ENCODE results near the gene KISS1R. TPM values are rescaled to one million over a fixed set of nuclear protein-coding genes. Genes with fewer than 3 reads are reported as not detected.
A peak's percentile ranks its signal among the peaks of the same experiment; 100 is the strongest.

Gene KISS1R
- polyA plus RNA-seq, 2 donors: 0.01 TPM; not detected in 1

DNA sequence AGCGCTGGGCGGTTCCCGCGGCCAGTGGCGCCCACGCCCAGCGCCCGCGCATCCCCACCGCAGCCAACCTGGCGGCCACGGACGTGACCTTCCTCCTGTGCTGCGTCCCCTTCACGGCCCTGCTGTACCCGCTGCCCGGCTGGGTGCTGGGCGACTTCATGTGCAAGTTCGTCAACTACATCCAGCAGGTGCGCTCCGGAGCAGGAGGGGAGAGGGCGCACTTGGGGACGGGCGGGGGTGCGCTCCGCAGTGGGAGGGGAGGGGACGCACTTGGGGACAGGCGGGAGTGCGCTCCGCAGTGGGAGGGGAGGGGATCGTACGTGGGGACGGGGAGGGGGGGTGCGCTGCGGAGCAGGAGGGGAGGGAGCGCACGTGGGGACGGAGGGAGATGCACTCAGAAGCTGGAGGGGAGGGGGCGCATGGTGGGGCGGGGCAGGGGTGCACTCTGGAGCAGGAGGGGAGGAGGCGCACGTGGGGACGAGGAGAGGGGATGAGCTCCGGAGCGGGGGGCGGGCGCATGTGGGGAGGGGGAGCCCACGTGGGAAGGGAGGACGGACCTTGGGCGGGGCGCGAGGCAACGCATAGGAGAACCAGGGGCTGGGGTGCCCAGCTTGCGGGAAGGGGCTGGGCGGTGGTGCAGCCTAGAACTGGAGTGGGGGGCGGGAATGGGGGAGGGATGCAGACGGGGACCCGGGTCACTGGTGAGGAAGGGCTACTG lies 1.5 kb downstream of the KISS1R start:
- Histone ChIP-seq H3K27me3 (ENCODE audit: control insufficient read depth in 1 of 2, insufficient read depth in 2 of 2, low read length in 2 of 2) (peaks cover 0 to 17% of the 10 kb centered on the region in 2 donors), H3K4me3 (ENCODE audit: low read depth in 1 of 2, low read length in 2 of 2) (no peak overlapping the region), H3K36me3 (ENCODE audit: control insufficient read depth in 2 of 2, insufficient read depth in 2 of 2, low read length in 1 of 2) (no peaks in the 10 kb centered on the region), H3K27ac (ENCODE audit: low read depth in 2 of 2, low read length in 1 of 2) (no peak overlapping the region), H3K9me3 (ENCODE audit: control insufficient read depth in 2 of 2, insufficient read depth in 1 of 2, low read depth in 1 of 2, low read length in 1 of 2) (no peaks in the 10 kb centered on the region), H3K4me1 (ENCODE audit: control insufficient read depth in 2 of 2, insufficient read depth in 2 of 2, low read length in 1 of 2) (peaks cover 12 to 17% of the 10 kb centered on the region in 2 donors)
- 3 to 4% methylated on average over 47 to 58 of the region's 58 CpGs for WGBS, 2 donors

DNA sequence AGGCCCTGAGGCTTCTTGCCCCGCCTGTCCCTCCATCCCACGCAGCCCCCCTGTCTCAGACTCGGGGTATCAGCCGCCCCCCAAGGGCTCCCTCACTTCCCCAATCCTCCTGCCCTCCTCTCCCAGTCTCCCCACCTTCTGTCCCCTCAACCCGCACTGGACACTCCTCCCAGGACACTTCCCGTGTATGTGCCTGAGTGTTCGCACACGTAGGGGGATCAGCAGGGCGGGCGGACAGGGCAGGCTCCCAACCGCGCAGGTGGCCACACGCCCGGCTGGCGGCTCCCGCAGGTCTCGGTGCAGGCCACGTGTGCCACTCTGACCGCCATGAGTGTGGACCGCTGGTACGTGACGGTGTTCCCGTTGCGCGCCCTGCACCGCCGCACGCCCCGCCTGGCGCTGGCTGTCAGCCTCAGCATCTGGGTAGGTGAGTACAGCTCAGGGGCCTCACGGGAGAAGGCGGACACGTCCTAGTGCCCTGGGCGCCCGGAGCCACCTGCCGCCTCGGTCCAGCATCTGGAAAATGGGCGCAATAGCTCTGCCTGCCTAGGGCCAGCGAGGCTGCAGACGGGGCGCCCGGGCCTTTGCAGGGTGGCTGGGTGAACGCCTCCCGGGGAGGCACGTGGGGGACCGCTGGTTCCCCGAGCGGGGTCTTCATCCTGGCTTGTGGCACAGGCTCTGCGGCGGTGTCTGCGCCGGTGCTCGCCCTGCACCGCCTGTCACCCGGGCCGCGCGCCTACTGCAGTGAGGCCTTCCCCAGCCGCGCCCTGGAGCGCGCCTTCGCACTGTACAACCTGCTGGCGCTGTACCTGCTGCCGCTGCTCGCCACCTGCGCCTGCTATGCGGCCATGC lies 2.3 kb downstream of the KISS1R start:
- 2 to 3% methylated on average over 64 to 68 of the region's 68 CpGs for WGBS, 2 donors
- Histone ChIP-seq H3K4me1 (ENCODE audit: control insufficient read depth in 2 of 2, insufficient read depth in 2 of 2, low read length in 1 of 2) (peaks cover 12 to 17% of the 10 kb centered on the region in 2 donors), H3K9me3 (ENCODE audit: control insufficient read depth in 2 of 2, insufficient read depth in 1 of 2, low read depth in 1 of 2, low read length in 1 of 2) (no peaks in the 10 kb centered on the region), H3K36me3 (ENCODE audit: control insufficient read depth in 2 of 2, insufficient read depth in 2 of 2, low read length in 1 of 2) (no peaks in the 10 kb centered on the region), H3K27me3 (ENCODE audit: control insufficient read depth in 1 of 2, insufficient read depth in 2 of 2, low read length in 2 of 2) (peaks cover 0 to 17% of the 10 kb centered on the region in 2 donors), H3K4me3 (ENCODE audit: low read depth in 1 of 2, low read length in 2 of 2) (peak overlapping the region; percentile 10 to 34), H3K27ac (ENCODE audit: low read depth in 2 of 2, low read length in 1 of 2) (no peak overlapping the region)

DNA sequence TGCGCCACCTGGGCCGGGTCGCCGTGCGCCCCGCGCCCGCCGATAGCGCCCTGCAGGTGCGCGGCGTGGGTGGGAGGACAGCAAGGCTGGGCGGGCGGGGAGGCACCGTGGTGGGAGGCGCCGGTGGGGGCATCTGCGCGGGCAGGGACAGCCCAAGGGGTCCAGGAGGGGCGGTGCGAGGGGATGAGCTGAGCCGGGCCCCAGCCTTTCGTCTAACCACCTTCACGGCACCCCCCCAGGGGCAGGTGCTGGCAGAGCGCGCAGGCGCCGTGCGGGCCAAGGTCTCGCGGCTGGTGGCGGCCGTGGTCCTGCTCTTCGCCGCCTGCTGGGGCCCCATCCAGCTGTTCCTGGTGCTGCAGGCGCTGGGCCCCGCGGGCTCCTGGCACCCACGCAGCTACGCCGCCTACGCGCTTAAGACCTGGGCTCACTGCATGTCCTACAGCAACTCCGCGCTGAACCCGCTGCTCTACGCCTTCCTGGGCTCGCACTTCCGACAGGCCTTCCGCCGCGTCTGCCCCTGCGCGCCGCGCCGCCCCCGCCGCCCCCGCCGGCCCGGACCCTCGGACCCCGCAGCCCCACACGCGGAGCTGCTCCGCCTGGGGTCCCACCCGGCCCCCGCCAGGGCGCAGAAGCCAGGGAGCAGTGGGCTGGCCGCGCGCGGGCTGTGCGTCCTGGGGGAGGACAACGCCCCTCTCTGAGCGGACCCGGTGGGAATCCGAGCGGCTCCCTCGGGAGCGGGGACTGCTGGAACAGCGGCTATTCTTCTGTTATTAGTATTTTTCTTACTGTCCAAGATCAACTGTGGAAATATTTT lies 3.1 kb downstream of the KISS1R start:
- no peaks in the 10 kb centered on the region for H3K36me3 ChIP-seq (ENCODE audit: control insufficient read depth in 2 of 2, insufficient read depth in 2 of 2, low read length in 1 of 2)
- peaks cover 0 to 17% of the 10 kb centered on the region in 2 donors for H3K27me3 ChIP-seq (ENCODE audit: control insufficient read depth in 1 of 2, insufficient read depth in 2 of 2, low read length in 2 of 2)
- 1% methylated on average over 70 to 84 of the region's 84 CpGs for WGBS, 2 donors
- no peak overlapping the region for H3K27ac ChIP-seq (ENCODE audit: low read depth in 2 of 2, low read length in 1 of 2)
- no peaks in the 10 kb centered on the region for H3K9me3 ChIP-seq (ENCODE audit: control insufficient read depth in 2 of 2, insufficient read depth in 1 of 2, low read depth in 1 of 2, low read length in 1 of 2)
- H3K4me3 ChIP-seq (ENCODE audit: low read depth in 1 of 2, low read length in 2 of 2): peak overlapping the region; percentile 31 to 34
- peaks cover 15 to 21% of the 10 kb centered on the region in 2 donors for H3K4me1 ChIP-seq (ENCODE audit: control insufficient read depth in 2 of 2, insufficient read depth in 2 of 2, low read length in 1 of 2)

DNA sequence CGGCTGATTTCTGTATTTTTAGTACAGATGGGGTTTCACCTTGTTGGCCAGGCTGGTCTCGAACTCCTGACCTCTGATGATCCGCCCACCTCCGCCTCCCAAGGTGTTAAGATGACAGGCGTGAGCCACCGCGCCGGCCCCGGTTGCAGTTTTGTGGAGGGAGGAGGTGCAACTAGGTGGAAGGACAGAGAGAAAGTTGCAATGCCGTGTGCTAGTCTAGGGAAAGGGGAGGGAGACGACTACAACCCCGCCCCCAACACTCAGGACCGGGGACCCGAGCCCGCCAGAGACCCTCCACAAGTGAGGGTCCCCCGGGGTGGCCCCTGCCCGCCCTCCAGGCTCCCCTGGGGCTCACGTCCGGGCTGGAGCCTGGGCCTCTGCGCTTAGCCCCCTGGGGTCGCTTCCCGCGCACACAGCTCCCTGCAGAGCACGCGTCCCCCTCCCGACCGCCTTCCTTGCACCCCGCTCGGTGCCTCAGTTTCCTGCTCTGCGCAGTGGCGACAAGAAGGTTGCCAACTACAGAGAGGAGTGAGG lies 7.5 kb downstream of the KISS1R start:
- Histone ChIP-seq H3K27ac (ENCODE audit: low read depth in 2 of 2, low read length in 1 of 2) (no peak overlapping the region), H3K4me3 (ENCODE audit: low read depth in 1 of 2, low read length in 2 of 2) (peak overlapping the region; percentile 81 to 83), H3K4me1 (ENCODE audit: control insufficient read depth in 2 of 2, insufficient read depth in 2 of 2, low read length in 1 of 2) (peaks cover 9% of the 10 kb centered on the region in 2 donors)

DNA sequence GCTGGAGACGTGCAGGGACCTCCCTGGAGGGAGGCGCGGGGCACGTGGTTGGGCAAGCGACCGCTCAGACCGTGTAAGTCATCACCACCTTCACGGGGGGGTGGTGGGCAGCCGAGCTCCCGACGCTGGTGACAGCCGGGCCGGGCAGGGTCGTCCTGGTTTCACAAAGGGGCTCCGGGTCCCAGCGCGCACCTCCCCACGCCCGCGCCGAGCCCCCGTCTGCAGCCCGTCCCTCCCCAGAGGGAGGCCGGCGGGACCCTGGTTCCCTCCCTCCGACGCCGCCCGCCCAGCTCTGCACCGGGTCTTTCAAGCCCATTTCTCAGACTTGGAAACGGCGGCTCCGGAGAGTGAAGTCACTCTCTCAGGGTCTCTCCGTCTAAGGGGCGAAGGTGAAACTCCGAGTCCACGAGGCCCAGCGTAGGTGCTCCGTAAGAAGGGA lies 8.0 kb downstream of the KISS1R start:
- no peaks in the 10 kb centered on the region for H3K27me3 ChIP-seq (ENCODE audit: control insufficient read depth in 1 of 2, insufficient read depth in 2 of 2, low read length in 2 of 2)
- H3K4me3 ChIP-seq (ENCODE audit: low read depth in 1 of 2, low read length in 2 of 2): peak overlapping the region; percentile 81 to 83
- H3K36me3 ChIP-seq (ENCODE audit: control insufficient read depth in 2 of 2, insufficient read depth in 2 of 2, low read length in 1 of 2): peaks cover 0 to 4% of the 10 kb centered on the region in 2 donors
- H3K27ac ChIP-seq (ENCODE audit: low read depth in 2 of 2, low read length in 1 of 2): peak overlapping the region; percentile 37 to 79
- peaks cover 7 to 8% of the 10 kb centered on the region in 2 donors for H3K4me1 ChIP-seq (ENCODE audit: control insufficient read depth in 2 of 2, insufficient read depth in 2 of 2, low read length in 1 of 2)
- H3K9me3 ChIP-seq (ENCODE audit: control insufficient read depth in 2 of 2, insufficient read depth in 1 of 2, low read depth in 1 of 2, low read length in 1 of 2): no peaks in the 10 kb centered on the region
- WGBS, 2 donors: 0 to 1% methylated on average over 33 to 39 of the region's 39 CpGs

More for the DNA sequence above, 7.5 kb downstream of the KISS1R start:
- 10 to 22% methylated on average over 19 to 31 of the region's 31 CpGs for WGBS, 2 donors
- H3K9me3 ChIP-seq (ENCODE audit: control insufficient read depth in 2 of 2, insufficient read depth in 1 of 2, low read depth in 1 of 2, low read length in 1 of 2): no peaks in the 10 kb centered on the region
- H3K27me3 ChIP-seq (ENCODE audit: control insufficient read depth in 1 of 2, insufficient read depth in 2 of 2, low read length in 2 of 2): peaks cover 0 to 2% of the 10 kb centered on the region in 2 donors
- peaks cover 0 to 1% of the 10 kb centered on the region in 2 donors for H3K36me3 ChIP-seq (ENCODE audit: control insufficient read depth in 2 of 2, insufficient read depth in 2 of 2, low read length in 1 of 2)

DNA sequence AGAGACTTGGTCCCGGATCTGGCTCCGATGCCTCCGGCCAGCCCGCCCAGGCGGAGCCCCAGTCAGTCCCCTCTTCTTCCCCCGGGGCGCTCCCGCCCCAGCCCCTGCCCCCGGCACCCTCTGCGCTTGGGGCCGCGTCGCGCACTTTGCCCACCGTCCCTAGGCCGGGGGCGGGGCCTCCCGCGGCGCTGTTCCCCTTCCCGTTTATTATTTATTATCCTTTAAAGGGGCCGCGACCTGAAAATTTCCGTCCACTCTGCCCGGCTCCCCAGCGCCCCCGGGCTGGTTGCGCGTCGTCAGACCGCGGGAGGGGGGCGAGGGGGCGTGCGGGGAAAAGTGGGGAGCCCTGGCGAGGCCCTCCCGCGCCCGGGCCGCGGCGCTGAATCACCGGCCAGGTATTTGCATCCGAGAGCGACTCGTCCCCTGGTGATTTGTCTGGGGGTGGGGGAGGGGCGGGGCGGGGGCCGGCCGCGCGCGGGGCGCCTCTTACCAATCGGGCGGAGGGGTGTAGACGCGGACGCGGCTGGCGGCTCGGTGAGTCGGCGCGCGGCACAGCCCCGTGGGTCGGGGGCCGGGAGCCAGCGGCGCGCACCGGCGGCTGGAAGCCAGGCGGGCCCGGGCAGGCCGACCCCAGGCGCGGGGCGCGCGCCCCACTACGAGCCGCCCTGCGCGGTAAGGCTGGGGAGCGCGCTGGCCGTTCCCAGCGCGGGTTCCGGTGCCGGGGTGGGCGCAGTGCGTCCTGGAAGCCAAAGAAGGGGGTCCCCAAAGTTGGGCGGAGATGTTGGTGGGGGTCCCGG lies 8.6 kb downstream of the KISS1R start, which contains the start of gene ARID3A:
TSS of gene ARID3A (plus strand) at position 510 of the 797 bp plus-strand sequence. CDS start 3,494 bp downstream, outside the sequence.
- H3K27ac ChIP-seq (ENCODE audit: low read depth in 2 of 2, low read length in 1 of 2): peak within 1 kb of the TSS; percentile 67 to 79
- no peaks in the 10 kb centered on the region for H3K27me3 ChIP-seq (ENCODE audit: control insufficient read depth in 1 of 2, insufficient read depth in 2 of 2, low read length in 2 of 2)
- peaks cover 3 to 5% of the 10 kb centered on the region in 2 donors for H3K4me1 ChIP-seq (ENCODE audit: control insufficient read depth in 2 of 2, insufficient read depth in 2 of 2, low read length in 1 of 2)
- peaks cover 0 to 4% of the 10 kb centered on the region in 2 donors for H3K36me3 ChIP-seq (ENCODE audit: control insufficient read depth in 2 of 2, insufficient read depth in 2 of 2, low read length in 1 of 2)
- H3K4me3 ChIP-seq (ENCODE audit: low read depth in 1 of 2, low read length in 2 of 2): peak within 1 kb of the TSS; percentile 81 to 83
- no peaks in the 10 kb centered on the region for H3K9me3 ChIP-seq (ENCODE audit: control insufficient read depth in 2 of 2, insufficient read depth in 1 of 2, low read depth in 1 of 2, low read length in 1 of 2)
- 0 to 1% methylated on average over 70 to 97 of the region's 97 CpGs for WGBS, 2 donors

DNA sequence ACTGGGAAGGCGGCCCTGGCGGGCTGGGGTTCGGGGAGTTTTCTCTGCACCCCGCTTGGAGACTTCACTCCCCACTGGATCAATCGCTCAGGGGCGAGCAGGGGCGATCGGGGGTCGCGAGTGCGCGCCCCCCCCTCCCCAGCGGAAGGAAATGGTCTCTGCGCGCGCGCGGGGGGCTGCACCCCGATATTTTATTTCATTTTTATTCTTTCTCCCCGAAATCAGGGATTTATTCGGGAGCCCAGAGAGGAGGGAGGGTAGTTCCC lies 9.1 kb downstream of the KISS1R start:
- Histone ChIP-seq H3K27ac (ENCODE audit: low read depth in 2 of 2, low read length in 1 of 2) (peak overlapping the region; percentile 67 to 79), H3K4me3 (ENCODE audit: low read depth in 1 of 2, low read length in 2 of 2) (peak overlapping the region; percentile 81 to 83), H3K9me3 (ENCODE audit: control insufficient read depth in 2 of 2, insufficient read depth in 1 of 2, low read depth in 1 of 2, low read length in 1 of 2) (no peaks in the 10 kb centered on the region), H3K36me3 (ENCODE audit: control insufficient read depth in 2 of 2, insufficient read depth in 2 of 2, low read length in 1 of 2) (peaks cover 0 to 4% of the 10 kb centered on the region in 2 donors), H3K4me1 (ENCODE audit: control insufficient read depth in 2 of 2, insufficient read depth in 2 of 2, low read length in 1 of 2) (peaks cover 3 to 5% of the 10 kb centered on the region in 2 donors), H3K27me3 (ENCODE audit: control insufficient read depth in 1 of 2, insufficient read depth in 2 of 2, low read length in 2 of 2) (no peaks in the 10 kb centered on the region)
- 0% methylated on average over 21 of the region's 21 CpGs for WGBS, 2 donors

DNA sequence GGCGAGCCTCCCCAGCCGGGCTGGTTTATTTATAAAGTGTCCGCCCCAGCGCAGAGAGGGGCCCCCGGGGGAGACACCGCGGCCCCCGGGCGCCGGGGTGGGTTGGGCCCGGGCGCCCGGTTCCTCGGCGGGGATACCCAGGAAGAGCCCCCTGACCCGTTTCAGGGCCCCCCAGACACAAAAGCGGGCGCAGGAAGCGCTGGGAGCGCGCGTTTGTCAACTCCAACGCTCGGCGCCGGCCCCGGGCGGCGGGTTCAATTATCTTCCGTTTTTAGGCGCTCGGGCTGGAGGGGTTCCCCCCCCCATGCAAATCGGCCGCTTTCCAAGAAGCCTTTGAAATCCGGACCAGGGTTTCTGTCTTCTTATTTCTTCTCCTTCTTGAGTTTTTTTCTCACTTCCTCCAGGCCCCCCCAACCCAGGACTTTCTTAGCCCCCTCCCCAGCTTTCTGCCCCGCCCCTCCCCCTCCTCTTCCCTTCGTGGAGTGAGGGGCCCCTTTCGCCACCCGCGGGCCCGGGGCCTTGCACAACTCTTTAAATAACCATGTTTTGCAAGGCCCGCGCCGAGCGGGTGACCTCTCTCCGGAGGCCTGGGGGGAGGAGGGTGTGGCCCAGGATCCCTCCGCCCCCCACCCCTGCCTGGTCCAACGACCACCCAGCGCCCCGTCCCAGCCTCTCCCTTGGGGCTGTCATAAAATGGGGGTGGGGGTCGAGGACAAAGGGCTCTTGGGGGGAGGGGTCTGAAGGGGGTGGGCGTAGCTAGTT lies 9.6 kb downstream of the KISS1R start:
- H3K4me3 ChIP-seq (ENCODE audit: low read depth in 1 of 2, low read length in 2 of 2): peak overlapping the region; percentile 81 to 83
- H3K27me3 ChIP-seq (ENCODE audit: control insufficient read depth in 1 of 2, insufficient read depth in 2 of 2, low read length in 2 of 2): no peaks in the 10 kb centered on the region
- peaks cover 3 to 5% of the 10 kb centered on the region in 2 donors for H3K4me1 ChIP-seq (ENCODE audit: control insufficient read depth in 2 of 2, insufficient read depth in 2 of 2, low read length in 1 of 2)
- H3K27ac ChIP-seq (ENCODE audit: low read depth in 2 of 2, low read length in 1 of 2): peak overlapping the region; percentile 67 to 79
- H3K9me3 ChIP-seq (ENCODE audit: control insufficient read depth in 2 of 2, insufficient read depth in 1 of 2, low read depth in 1 of 2, low read length in 1 of 2): no peaks in the 10 kb centered on the region
- WGBS, 2 donors: 1 to 2% methylated on average over 49 to 52 of the region's 52 CpGs
- H3K36me3 ChIP-seq (ENCODE audit: control insufficient read depth in 2 of 2, insufficient read depth in 2 of 2, low read length in 1 of 2): peaks cover 0 to 4% of the 10 kb centered on the region in 2 donors

All from esophagus (tissue), 2 donors.